HG03025 (cell line): ENCODE results near the gene MOBP.

Experiments used
- ATAC-seq: cut with Tn5 transposase; IDR thresholded peaks from one replicate; pipeline ENCODE4 v1.9.1; 2021; ENCODE audit warnings: mild to moderate bottlenecking, moderate library complexity; ENCODE audit not compliant: unreplicated experiment, low FRiP score

The MOBP gene

DNA sequence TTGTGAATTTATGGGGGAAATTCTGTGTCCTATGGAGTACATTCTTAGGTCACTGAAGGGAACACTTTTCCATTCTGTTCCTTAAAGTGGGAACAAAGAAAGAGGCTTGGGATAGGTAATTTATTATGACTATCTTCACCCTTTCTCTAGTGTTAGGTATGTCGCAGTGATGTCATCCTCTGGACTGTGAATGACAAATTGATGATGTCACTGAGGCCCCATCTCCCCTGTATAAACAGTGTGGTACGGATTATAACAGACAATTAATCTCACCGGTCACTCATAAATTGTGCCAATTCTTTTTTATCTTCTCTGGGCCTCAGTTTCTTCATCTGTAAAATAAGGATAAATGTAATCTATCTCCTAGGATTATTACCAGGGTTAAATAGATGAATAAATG, 23.5 kb downstream of the MOBP start:
- no peak for ATAC-seq

DNA sequence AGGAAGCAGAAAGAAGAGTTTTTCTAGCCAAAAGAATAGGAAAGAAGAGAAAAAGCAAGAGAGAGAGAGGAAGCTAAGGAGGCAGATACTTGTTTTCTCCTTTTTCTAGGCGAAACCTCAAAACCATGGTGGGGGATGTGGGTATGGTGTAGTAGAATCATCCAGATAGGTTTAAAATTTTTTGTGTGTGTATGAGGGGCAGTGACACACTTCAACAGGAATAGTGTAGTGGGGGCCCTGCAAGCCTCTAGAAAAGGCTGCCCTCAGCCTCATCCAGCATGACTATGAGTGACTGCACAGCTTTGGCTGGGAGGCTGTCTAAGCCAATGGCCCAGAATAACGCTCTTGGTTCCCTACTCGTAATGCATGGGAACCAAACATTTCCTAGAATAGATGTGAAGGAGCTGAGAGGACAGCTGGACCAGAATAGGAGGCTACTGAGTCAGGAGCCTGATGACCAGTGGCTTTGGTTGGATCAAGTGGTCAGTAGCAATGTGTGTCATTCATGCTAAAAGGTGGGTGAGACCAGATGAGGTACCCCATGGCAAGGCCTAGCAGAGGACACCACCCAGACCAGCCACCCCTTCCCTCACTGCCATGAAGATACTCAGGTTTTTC, 24.4 kb downstream of the MOBP start:
- no peak for ATAC-seq

- ATAC-seq = no peak
These were observed 27.3 kb downstream of the MOBP start for GRCh38 chr3:39494781-39495180.

DNA sequence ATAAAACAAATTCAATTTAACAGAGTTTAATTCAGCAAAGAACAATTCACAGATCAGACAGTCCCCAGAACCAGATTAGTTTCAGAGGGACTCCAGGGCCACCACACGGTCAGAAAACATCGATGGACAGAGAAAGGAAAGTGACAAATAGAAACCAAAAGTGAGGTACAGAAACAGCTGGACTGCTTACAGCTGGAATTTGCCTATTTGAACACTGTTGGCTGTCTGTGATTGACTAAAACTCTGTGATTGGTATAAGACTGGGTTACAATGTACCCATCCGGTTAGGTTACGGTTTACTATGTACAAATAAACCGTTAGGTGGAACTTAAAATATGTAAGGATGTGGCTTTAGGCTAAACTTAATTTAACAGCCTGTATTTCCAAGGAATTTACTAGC, 30.3 kb downstream of the MOBP start:
- ATAC-seq = no peak

- no peak for ATAC-seq
These were observed 32.3 kb downstream of the MOBP start for GRCh38 chr3:39499651-39500273.

DNA sequence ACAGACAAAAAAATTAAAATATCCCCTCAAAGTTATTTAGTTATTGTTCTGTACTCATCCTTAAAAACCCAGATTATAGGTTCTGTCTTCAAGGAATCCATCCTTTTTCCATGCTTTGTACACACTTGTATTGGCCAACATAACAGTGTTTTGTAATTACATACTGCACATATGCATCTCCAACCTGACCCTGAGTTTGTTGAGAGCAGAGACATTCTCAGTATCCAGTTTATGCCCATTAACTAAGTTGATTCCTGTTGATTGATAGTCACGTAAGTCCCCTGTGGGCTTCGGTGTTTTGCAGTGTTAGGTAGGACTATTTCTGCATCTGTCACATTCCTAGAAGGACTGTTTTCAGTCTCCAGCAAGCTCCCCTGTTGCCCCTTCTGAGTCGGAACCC, 33.6 kb downstream of the MOBP start:
- no peak for ATAC-seq

DNA sequence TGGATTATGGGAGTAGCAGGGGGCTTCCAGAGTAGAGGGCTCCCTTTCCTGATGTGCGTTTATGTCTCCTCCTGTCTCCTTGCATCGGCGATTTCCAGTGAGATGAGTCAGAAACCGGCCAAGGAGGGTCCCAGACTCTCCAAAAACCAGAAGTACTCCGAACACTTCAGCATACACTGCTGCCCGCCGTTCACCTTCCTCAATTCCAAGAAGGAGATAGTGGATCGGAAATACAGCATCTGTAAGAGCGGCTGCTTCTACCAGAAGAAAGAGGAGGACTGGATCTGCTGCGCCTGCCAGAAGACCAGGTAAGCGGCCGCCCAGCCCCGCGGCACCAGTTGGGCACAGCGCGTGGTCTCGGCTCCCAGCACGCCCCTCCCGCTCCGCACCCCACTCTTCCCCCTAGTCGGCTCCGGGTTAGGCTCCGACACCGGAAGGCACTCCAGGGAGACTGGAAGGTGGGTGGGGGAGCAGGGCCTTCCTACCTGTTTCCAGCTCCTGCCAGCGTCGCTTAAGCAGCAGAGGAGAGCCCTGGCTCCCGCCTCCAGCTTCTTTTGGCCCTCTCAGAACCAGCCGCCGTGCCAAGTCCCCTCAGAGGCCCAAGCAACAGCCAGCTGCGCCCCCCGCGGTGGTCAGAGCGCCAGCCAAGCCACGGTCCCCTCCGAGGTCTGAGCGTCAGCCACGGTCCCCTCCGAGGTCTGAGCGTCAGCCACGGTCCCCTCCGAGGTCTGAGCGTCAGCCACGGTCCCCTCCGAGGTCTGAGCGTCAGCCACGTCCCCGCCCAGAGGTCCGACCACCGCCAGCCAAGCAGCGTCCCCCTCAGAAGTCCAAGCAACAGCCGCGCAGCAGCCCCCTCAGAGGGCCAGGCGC, 34.7 kb downstream of the MOBP start:
- ATAC-seq = no peak

- no peak for ATAC-seq
These were observed 35.3 kb downstream of the MOBP start for GRCh38 chr3:39502838-39503145.

DNA sequence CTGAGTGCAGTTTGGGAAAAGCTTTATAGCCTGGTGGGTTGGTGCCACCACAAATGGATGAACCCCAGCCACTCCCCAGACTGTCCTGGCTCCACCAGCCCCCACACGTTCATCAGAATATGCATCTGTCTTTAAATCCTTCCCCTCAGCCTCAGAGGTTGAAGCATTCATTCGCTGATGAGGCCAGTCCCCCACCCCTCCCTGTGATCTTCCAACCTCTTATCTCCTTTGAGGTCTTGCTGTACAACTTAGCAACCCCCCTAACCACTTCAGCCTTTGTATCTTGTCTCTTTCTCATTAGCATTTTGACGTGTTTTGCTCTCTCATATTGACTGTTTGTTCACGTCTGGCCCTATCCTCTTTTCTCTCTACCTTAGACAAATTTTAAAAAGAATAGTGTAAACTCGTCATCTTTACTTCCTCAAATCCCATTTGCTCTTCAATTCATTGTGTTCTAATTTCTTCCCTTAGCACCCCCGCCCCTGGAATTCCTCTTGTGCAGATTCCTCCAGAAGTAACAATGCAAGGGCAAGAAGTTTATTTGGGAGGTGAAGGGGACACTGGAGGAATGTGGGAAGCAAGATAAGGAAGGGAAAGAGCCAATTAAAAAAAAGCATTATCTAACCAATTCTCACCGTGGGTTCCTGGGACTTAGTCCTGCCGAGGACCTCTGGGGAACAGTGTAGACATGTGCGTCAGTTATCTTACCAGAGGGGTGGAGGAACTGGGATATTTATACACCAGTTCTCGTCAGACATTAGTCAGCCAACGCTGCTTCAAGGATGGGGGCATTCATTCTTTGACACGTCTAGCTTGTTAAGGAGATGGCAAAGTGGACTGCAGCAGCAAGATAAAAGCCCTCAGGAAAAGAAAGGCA, 38.6 kb downstream of the MOBP start:
- ATAC-seq = no peak

GRCh38 chr3:39506863-39507262, 39.4 kb downstream of the MOBP start:
- ATAC-seq = no peak

GRCh38 chr3:39513791-39514369, 46.4 kb downstream of the MOBP start:
- ATAC-seq = no peak

- no peak for ATAC-seq
These were observed 48.4 kb downstream of the MOBP start for GRCh38 chr3:39515681-39516441.

- no peak for ATAC-seq
These were observed 51.6 kb downstream of the MOBP start for GRCh38 chr3:39519103-39519502.

DNA sequence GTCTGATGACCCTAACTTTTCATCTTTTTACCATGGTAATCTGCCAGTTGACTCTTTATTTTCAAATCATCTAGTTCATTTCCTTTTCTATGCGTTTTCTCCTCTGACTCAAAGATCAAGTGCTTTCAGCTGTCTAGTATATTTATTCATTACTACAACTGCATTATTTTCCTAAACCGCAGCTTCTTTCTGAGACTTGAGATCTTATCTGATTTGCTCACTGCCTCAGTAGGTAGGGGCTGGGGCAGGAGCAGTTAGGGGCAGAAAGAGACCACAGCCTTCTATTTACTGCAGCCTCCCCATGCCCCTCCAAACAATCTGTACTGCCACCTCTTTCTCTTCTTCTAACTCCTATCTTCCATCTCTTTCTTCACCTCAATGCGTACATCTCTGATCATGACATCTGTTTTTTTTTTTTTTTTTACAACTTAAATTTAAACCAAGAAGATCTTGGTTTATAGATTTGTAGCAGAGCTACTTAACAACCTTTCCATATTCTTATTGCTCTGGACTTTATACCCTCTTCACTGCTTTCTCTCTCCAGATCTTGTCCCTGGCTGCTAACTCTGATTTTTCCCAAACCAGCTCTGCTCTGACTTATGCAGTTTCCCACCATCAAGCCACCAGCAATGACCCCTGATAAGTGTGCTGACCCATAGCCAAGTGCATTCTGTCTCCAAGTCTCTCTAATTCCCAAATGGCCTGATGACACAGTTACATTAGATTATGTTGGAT, 52.2 kb downstream of the MOBP start:
- no peak for ATAC-seq

DNA sequence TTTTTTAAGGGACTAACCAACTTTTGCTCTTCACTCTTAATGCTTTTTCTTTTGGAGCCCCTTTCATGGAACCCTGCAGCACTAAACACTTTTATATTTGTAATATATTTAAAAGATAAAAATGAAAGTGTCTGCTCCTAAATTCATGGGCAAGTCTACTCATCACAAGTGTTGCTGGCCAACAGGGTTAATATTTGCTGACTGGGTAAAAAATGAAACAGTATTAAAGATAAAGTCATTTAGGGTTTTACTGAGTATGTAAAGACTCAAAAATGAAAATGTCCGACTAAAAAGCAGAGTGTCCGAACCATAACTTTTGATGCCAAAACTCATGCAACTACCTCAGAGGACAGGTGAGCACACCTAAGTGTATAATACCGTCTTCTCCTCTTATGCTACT, 54.0 kb downstream of the MOBP start:
- ATAC-seq = no peak

- ATAC-seq = no peak
These were observed 56.6 kb downstream of the MOBP start for GRCh38 chr3:39524107-39524506.

GRCh38 chr3:39528844-39529243, 61.4 kb downstream of the MOBP start:
- ATAC-seq = no peak

GRCh38 chr3:39529577-39529976, 62.1 kb downstream of the MOBP start:
- ATAC-seq = no peak

DNA sequence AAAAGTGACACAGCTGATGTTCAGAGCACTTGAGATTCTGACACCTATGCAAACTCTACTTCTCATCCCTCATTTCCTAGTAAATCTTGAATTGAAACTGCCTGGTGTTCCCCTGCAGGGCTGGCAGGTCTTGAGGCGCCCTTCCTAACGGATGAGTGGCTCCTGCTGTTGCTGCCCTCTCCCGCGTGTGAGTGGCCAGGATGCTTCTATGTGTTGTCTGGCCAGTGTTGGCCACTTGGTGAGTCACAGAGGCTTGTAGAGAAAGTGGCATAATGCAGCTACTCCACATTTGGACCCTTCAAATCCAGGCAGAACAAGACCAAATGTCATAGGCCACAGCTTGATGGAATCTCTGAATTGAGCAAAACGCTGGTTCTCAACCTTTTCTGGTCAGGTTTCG, 63.6 kb downstream of the MOBP start:
- ATAC-seq = no peak
